Esophagus (tissue), 2 donors: ENCODE measurements around the gene MMP15. TPM values are rescaled to one million over a fixed set of nuclear protein-coding genes. Genes with fewer than 3 reads are reported as not detected.
"Not testable (repeated sequence)": the region's sequence is repeated elsewhere in the genome, so short reads cannot be mapped to it uniquely, and the experiment has no call there.

Experiments used
- H3K27ac ChIP-seq, 2 donors: one replicate each; pipeline ENCODE4 v1.5.1; 2013; ENCODE audit warnings: low read depth in 2 of 2, mild to moderate bottlenecking in 2 of 2, inconsistent platforms in 1 of 2, low read length in 1 of 2, moderate library complexity in 1 of 2
- H3K27me3 ChIP-seq, 2 donors: one replicate each; pipeline ENCODE4 v1.6.1; 2013; ENCODE audit warnings: low read length in 2 of 2, control low read depth in 1 of 2, mild to moderate bottlenecking in 1 of 2; ENCODE audit not compliant: insufficient read depth in 2 of 2, control insufficient read depth in 1 of 2
- H3K36me3 ChIP-seq, 2 donors: one replicate each; pipeline ENCODE4 v1.6.1; 2013; ENCODE audit warnings: low read length in 1 of 2; ENCODE audit not compliant: control insufficient read depth in 2 of 2, insufficient read depth in 2 of 2
- H3K4me1 ChIP-seq, 2 donors: one replicate each; pipeline ENCODE4 v1.6.1; 2013; ENCODE audit warnings: low read length in 1 of 2; ENCODE audit not compliant: control insufficient read depth in 2 of 2, insufficient read depth in 2 of 2
- H3K4me3 ChIP-seq, 2 donors: one replicate each; pipeline ENCODE4 v1.5.1; 2013; ENCODE audit warnings: low read length in 2 of 2, mild to moderate bottlenecking in 2 of 2, low read depth in 1 of 2, moderate library complexity in 1 of 2
- H3K9me3 ChIP-seq, 2 donors: one replicate each; pipeline ENCODE4 v1.6.1; 2013; ENCODE audit warnings: mild to moderate bottlenecking in 2 of 2, low read depth in 1 of 2, low read length in 1 of 2, moderate library complexity in 1 of 2; ENCODE audit not compliant: control insufficient read depth in 2 of 2, insufficient read depth in 1 of 2
- WGBS, 2 donors: extraction: QIAGEN DNeasy Blood & Tissue Kit; methylation state at CpG; one replicate each; pipeline ENCODE4 v1.1.7; 2013; 5-methylcytosine and 5-hydroxymethylcytosine counted together
- polyA plus RNA-seq, 2 donors: library from polyadenylated mRNA; stranded (reverse); fragments of 200-250 nt; gene quantifications; one replicate each; pipeline ENCODE4 v1.2.3, GENCODE V29; 2013
- donor health status: healthy with polysubstance abuse.
- donor health status: Bipolar disorder and iron deficiency.

The MMP15 gene
- polyA plus RNA-seq, 2 donors = 2.5 to 2.7 TPM

DNA sequence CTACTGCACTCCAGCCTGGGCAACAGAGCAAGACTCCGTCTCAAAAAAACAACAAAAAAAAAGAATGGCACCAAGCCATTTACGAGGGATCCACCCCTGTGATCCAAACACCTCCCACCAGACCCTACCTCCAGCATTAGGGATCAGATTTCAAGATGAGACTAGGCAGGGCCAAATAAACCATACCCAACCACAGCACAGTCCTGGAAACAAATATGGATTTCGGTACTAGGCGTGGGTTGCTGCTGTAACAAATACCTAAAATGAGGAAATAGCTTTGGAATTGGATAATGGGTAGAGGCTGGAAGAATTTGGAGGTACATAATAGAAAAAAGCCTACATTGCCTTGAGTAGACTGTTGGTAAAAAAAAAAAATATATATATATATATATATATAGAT lies 49.1 kb downstream of the MMP15 start:
- 85 to 93% methylated on average over 4 of the region's 4 CpGs for WGBS, 2 donors
- no peak overlapping the region for H3K27ac ChIP-seq
- no peaks in the 10 kb centered on the region for H3K27me3 ChIP-seq
- no peaks in the 10 kb centered on the region for H3K36me3 ChIP-seq
- no peaks in the 10 kb centered on the region for H3K4me1 ChIP-seq
- H3K9me3 ChIP-seq = no peaks in the 10 kb centered on the region
- H3K4me3 ChIP-seq = no peak overlapping the region

DNA sequence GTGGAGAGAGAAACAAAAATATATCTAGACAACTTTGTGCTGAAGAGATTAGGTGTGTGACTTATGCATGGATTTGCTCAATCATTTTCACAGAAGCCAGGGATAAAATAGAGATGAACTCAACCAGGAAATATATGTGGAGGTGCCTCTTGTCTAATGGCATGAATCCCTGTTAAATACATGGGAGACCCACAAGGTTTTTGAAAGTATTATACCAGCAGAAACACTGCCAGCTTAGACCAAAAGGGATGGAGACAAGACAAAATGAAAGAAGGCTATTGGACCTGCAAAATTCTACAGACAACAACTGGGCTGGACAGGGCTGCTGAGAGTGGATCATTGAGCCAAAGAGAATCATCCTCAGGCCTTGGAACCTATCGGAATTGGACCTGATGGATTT lies 51.0 kb downstream of the MMP15 start:
- WGBS, 2 donors = 95 to 96% methylated on average over 1 of the region's 1 CpG
- no peak overlapping the region for H3K4me3 ChIP-seq

DNA sequence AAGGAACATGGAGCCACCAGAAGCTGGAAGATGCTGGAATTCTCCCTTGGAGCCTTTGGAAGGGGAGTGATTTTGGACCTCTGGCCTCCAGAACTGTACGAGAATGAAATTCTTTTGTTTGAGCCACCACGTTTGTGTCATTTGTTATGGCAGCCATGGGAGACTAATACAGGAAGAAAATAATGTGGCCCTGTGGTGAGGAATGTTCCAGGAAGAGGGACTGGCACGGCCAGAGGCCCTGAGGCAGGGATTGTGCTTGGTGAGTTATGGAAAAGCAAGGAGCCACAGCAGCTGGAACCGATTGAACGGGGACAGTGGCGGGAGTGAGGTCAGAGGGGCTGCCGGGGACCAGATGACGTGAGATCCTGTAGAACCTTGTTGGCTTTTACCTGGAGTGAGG lies 52.2 kb downstream of the MMP15 start:
- Histone ChIP-seq H3K27ac (no peak overlapping the region), H3K4me1 (no peaks in the 10 kb centered on the region), H3K36me3 (no peaks in the 10 kb centered on the region), H3K4me3 (no peak overlapping the region), H3K27me3 (no peaks in the 10 kb centered on the region), H3K9me3 (no peaks in the 10 kb centered on the region)
- WGBS, 2 donors = 63 to 77% methylated on average over 8 of the region's 8 CpGs

More for the DNA sequence above, 51.0 kb downstream of the MMP15 start:
- H3K27me3 ChIP-seq = no peaks in the 10 kb centered on the region
- H3K36me3 ChIP-seq = no peaks in the 10 kb centered on the region
- no peak overlapping the region for H3K27ac ChIP-seq
- H3K9me3 ChIP-seq = no peaks in the 10 kb centered on the region
- no peaks in the 10 kb centered on the region for H3K4me1 ChIP-seq

DNA sequence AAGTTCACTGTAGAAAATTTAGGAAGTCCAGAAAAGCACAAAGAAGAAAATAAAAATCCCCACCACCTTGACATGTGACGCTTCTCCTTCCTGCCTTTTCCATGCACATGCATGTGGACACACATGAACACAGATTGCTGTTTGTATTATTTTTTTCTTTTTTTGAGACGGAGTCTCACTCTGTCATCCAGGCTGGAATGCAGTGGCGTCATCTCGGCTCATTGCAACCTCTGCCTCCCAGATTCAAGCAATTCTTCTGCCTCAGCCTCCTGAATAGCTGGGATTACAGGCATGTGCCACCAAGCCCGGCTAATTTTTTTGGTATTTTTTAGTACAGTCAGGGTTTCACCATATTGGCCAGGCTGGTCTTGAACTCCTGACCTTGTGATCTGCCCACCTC lies 55.1 kb downstream of the MMP15 start:
- H3K4me1 ChIP-seq, H3K4me3 ChIP-seq, H3K27me3 ChIP-seq, H3K36me3 ChIP-seq, H3K27ac ChIP-seq, H3K9me3 ChIP-seq: not testable (repeated sequence)
- 82 to 85% methylated on average over 5 of the region's 5 CpGs for WGBS, 2 donors

DNA sequence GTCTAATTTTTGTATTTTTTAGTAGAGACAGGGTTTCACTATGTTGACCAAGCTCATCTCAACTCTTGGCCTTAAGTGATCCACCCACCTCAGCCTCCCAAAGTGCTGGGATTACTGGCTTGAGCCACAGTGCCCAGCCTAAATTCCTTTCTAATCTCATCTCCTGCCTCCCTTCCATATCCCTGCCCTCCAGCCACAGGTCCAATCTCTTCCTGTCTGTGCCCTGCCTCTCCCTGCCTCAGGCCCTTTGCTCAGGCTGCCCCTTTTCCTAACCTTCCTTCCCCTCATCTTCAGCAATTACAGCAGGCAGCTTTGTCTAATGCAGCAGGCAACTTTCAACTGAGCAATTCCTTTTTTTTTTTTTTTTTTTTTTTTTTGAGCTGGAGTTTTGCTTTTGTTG lies 56.8 kb downstream of the MMP15 start:
- Histone ChIP-seq H3K9me3 (peaks cover 0 to 6% of the 10 kb centered on the region in 2 donors), H3K36me3 (no peaks in the 10 kb centered on the region), H3K4me3 (no peak overlapping the region), H3K27me3 (no peaks in the 10 kb centered on the region), H3K27ac (no peak overlapping the region), H3K4me1 (no peaks in the 10 kb centered on the region)

DNA sequence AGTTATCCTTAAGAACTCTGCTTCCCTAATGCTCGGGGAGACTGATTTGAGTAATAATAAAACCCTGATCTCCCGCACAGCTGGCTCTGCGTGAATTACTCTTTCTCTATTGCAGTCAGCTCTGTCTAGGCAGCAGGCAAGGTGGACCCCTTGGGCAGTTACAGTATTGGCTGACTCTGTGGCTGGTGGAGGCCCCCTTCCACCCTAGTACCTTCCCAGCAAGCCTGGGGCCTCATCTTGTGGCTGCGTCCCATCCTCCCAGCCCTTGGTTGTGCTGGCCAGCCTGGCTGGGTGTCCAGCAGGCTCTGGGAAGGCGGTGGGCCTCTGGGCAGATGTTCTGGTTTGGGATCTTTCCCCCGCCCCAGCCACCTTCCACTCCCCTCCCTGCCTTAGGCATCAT lies 59.1 kb downstream of the MMP15 start:
- WGBS, 2 donors = 85 to 87% methylated on average over 6 of the region's 6 CpGs
- H3K4me1 ChIP-seq = no peaks in the 10 kb centered on the region
- no peak overlapping the region for H3K4me3 ChIP-seq
- no peaks in the 10 kb centered on the region for H3K36me3 ChIP-seq
- H3K9me3 ChIP-seq = peaks cover 0 to 10% of the 10 kb centered on the region in 2 donors
- no peak overlapping the region for H3K27ac ChIP-seq
- no peaks in the 10 kb centered on the region for H3K27me3 ChIP-seq

DNA sequence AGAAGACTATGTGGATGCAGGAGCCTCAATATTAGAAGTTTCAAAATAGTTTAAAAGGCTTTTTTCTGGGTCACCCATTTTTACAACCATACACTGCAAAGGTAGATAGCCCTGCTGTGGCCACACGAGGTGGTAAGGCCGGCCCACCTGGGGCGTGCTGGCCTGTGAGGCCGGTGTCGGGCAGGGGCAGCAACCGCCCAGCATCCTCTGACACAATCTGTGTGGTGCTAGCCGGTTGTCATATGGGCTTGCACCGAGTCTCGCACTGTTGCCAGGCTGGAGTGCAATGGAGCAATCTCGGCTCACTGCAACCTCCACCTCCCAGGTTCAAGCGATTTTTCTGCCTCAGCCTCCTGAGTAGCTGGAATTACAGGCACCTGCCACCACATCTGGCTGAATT lies 59.6 kb downstream of the MMP15 start:
- WGBS, 2 donors = 92 to 93% methylated on average over 11 of the region's 11 CpGs
- Histone ChIP-seq H3K27me3 (no peaks in the 10 kb centered on the region), H3K9me3 (peaks cover 0 to 10% of the 10 kb centered on the region in 2 donors), H3K4me1 (no peaks in the 10 kb centered on the region), H3K4me3 (no peak overlapping the region), H3K27ac (no peak overlapping the region), H3K36me3 (no peaks in the 10 kb centered on the region)

DNA sequence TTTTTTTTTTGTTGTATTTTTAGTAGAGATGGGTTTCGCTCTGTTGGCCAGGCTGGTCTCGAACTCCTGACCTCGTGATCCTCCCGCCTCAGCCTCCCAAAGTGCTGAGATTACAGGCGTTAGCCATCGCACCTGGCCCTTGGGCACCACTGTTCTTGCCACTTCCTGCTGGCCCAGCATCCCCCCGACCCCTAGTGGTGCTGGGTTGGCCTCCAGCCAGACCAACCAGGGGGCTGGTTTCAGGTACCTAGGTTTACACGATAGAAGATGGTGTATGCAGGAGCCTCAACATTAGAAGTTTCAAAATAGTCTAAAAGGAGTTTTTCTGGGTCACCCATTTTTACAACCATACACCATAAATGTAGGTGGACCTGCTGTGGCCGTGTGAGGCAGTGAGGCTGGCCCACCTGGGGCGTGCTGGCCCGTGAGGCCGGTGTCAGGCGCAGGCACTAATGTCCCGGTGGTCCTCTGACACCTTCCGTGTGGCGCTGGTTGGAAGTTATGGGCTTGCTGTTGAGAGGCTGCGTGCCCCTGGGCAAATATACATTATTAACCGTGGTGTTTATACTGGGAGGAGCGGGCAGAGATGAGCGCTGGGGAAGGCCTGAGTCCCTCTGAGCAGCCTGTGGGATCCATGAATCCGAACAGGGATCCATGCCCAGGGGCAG lies 60.2 kb downstream of the MMP15 start:
- Histone ChIP-seq H3K4me3 (no peak overlapping the region), H3K27ac (no peak overlapping the region), H3K9me3 (peaks cover 0 to 10% of the 10 kb centered on the region in 2 donors), H3K27me3 (no peaks in the 10 kb centered on the region), H3K36me3 (no peaks in the 10 kb centered on the region), H3K4me1 (no peaks in the 10 kb centered on the region)
- 87 to 89% methylated on average over 21 of the region's 21 CpGs for WGBS, 2 donors

DNA sequence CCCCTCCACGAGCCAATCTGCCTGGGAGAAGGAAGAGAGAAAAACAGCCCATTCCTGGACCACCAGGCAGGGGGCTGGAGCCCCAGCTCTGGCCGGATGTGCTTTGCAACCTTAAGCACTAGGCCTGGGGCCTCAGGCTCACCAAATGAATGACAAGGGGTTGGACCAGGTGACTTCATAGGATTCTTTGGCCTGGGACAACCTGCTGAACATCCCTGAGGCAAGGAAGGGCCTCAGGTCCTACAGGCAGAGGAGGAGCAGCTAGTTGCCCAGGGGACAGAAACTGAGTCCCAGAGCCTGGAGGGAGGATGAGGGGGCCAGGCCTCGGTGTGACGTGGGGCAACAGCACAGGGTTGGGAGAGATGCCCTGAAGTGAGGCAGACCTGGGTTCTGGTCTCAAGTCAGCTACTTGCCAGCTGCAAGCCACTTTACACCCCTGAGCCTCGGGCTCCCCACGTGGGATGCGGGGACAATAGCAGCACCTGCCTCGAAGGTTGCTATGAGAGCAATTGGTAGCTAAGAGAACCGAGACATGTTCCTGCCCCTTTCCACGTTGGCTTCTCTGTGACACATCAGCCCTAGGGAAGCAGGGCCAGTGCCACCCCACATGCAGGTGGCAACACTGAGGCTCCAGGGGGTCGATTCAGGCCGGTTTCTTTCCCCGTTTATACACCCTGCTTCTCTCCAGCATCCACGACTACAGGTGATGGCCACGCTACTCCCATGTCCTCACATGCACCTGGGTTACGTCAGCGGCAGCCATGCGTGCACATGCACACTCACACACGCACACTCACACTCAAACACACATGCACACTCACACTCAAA lies 61.0 kb downstream of the MMP15 start:
- H3K27me3 ChIP-seq = no peaks in the 10 kb centered on the region
- H3K27ac ChIP-seq = no peak overlapping the region
- H3K4me1 ChIP-seq = no peaks in the 10 kb centered on the region
- H3K36me3 ChIP-seq = no peaks in the 10 kb centered on the region
- no peak overlapping the region for H3K4me3 ChIP-seq
- 77 to 80% methylated on average over 19 of the region's 19 CpGs for WGBS, 2 donors
- peaks cover 0 to 10% of the 10 kb centered on the region in 2 donors for H3K9me3 ChIP-seq
